ENCODE measurements around the gene MYLK.

Gene MYLK

GRCh38 chr3:123667784-123668183 is 216.3 kb downstream of the MYLK start:
- no peak for DNase-seq (ENCODE audit: low spot score)

DNA sequence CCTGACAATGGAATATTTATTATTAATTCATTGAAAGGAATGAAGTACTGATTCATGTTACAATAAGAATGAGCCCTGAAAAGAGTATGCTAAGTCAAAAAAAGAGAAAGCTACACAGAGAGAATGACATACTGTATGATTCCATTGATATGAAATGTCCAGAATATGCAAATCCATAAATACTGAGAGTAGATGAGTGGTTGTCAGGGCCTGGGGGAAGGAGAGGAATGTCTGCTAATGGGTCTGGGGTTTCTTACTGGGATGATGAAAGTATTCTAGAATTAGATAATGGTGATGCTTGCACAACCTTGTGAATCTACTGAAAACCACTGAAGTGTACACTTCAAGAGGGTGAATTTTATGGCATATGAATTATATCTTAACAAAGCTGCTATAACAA is 219.4 kb downstream of the MYLK start:
- no peak for DNase-seq (ENCODE audit: low spot score)

- no peak for DNase-seq (ENCODE audit: low spot score)
Observed at GRCh38 chr3:123663977-123664376, 220.2 kb downstream of the MYLK start.

GRCh38 chr3:123661973-123662372 is 222.2 kb downstream of the MYLK start:
- DNase-seq (ENCODE audit: low spot score): no peak

DNA sequence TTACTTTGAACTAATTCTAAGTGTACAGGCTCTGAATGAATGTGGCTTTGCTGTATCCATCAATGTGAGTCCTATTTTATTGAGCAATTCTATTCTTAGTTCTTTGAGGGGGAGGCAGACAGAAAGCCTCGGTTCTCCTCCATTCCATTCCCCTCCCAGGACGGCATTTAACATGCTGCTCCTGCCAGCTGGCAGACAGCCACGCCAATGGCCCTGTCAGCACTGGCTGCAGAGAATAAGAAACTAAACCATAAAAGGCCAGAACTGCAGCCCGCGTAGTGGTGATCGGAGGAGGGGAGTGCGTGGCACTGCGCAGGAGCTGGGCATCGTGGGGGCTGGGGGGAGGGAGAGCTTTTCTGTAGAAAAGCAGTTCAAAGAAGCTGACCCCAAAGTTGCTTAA is 223.2 kb downstream of the MYLK start:
- DNase-seq (ENCODE audit: low spot score): no peak

- DNase-seq (ENCODE audit: low spot score): no peak
Observed at GRCh38 chr3:123660141-123660675, 223.9 kb downstream of the MYLK start.

- DNase-seq (ENCODE audit: low spot score): no peak
Observed at GRCh38 chr3:123658852-123659206, 225.3 kb downstream of the MYLK start.

DNA sequence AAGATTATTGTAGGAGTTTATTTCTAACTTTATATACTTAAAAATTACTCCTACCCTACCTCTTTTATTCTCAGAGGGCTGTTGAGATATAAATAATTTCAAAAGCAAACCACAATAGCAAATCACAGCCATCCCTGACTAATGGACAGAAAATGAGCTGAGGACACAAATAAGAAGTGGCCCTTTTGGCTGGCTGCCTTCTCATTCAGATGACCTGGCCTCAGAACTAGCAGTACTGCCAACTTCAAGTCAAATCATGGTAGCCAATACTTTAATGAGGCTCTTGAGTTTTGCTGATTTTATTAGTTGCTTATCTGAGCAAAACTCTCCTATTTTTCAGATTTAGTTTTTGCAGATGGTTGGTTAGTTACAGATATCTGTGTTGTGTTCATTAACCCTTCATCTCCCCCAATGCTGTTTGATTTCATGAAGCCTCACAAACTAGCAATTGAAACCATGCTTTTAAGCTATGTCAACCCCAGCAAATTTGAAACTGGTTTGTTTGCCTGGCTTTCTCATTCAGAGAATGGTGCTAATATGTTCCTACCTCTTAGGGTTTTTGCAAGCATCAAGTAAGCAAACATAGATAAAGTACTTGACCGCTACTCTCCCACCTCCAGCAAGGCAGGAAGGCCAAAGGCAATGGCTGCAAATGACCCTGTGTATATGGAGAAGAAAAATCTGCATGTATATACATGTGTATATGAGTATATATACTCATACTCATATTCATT is 225.8 kb downstream of the MYLK start:
- DNase-seq (ENCODE audit: low spot score): no peak

DNA sequence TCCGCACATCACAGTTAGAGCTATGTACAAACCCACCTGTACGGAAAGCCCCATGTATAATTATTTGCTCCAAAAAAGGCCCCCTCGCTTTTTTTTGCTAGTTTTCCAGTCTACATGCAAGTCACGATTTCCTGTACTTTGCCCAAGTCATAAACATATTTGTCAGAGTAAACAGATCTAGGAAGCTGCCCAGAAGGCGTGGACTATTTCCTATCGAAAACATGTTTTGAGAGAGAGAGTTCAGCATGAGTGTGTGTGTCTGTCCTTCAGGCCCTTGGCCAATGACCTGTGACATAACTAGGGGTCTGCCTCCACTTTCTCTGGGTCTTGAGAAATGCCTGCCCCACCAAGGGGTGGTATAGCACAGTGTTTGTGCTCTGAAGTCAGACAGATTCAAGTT is 226.6 kb downstream of the MYLK start:
- no peak for DNase-seq (ENCODE audit: low spot score)

- DNase-seq (ENCODE audit: low spot score): no peak
Observed at GRCh38 chr3:123657111-123657510, 227.0 kb downstream of the MYLK start.

DNA sequence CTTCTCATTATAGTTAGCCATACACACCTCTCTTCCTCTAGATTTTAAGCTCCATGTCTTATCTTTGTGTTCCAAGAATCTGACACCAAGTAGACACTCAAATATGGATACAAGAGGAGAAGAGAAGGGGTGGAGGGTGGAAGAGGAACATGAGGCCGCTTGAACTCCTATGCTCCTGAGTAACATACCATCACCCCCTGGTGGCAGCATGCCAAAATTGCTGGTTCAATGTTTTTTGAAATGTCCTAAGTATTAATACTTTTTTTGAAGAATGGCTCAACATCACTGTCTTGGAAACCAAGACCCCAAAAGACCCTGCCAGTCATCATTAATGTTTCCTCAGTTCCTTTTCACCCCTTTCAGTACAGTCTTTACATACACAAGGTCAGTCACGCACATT is 227.4 kb downstream of the MYLK start:
- no peak for DNase-seq (ENCODE audit: low spot score)

- DNase-seq (ENCODE audit: low spot score): no peak
Observed at GRCh38 chr3:123656274-123656673, 227.9 kb downstream of the MYLK start.

GRCh38 chr3:123655400-123655799 is 228.7 kb downstream of the MYLK start:
- DNase-seq (ENCODE audit: low spot score): no peak

- peak; percentile 68 for DNase-seq (ENCODE audit: low spot score)
Observed at GRCh38 chr3:123653221-123653682, 230.9 kb downstream of the MYLK start.

GRCh38 chr3:123652342-123652984 is 231.7 kb downstream of the MYLK start:
- peak; percentile 70 for DNase-seq (ENCODE audit: low spot score)

DNA sequence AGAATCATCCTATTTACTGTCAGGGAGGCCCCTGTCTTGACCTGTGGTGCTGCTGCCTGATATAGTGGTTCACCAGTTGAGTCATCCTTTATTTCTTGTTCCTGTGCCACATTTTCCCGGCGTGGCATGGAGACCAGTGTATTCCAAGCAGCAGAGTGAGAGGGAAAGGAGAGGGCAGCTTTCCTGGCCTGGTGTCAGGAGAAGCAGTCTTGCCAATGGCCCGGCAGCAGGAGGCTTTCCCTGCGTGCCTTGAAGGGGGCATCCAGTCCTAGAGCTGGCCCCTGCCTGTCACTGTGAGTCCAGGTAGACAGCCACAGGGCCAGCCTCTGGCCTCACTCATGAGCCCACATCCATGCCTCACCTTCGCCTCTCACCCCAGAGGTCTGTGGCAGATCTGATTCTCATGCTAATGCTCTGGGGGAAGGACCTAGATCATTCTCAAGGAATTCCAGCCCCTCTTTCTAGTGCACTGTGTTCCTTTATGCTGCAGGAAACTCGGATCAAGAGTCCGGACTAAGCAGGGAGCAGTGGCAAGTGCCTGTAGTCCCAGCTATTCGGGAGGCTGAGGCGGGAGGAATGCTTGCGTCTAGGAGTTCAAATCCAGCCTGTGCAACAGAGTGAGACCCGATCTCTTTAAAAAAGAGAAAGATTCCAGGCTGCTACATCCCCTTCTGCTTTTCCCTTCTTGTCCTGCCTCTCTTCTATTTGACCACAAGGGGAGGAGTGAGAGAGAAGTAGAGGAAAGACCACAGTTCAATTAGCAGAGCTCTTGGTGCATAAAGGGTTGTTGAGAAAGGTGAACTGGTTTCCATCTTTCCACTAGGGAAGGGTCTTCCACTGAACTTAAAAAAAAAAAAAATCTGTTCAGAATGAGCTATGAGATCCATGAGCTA is 232.4 kb downstream of the MYLK start:
- DNase-seq (ENCODE audit: low spot score): no peak

DNA sequence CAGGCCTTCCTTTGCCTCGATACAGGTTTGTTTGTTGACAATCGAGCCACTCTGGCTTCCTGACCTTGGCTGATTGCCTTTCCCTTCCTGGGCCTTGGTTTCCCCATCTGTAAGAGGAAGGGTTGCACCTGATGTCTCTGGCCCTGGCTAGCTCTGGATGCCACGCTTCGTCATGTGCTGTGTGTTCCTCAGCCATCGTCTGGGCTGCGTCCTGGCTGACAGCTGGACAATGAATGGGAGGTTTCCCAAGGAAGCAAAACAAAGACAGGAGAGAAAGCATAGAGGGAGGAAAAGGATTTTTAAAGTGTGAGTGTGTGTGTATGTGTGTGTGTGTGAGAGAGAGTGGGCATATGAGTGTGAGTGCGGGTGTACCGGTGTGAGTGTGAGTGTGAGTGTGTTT is 234.0 kb downstream of the MYLK start:
- no peak for DNase-seq (ENCODE audit: low spot score)

DNA sequence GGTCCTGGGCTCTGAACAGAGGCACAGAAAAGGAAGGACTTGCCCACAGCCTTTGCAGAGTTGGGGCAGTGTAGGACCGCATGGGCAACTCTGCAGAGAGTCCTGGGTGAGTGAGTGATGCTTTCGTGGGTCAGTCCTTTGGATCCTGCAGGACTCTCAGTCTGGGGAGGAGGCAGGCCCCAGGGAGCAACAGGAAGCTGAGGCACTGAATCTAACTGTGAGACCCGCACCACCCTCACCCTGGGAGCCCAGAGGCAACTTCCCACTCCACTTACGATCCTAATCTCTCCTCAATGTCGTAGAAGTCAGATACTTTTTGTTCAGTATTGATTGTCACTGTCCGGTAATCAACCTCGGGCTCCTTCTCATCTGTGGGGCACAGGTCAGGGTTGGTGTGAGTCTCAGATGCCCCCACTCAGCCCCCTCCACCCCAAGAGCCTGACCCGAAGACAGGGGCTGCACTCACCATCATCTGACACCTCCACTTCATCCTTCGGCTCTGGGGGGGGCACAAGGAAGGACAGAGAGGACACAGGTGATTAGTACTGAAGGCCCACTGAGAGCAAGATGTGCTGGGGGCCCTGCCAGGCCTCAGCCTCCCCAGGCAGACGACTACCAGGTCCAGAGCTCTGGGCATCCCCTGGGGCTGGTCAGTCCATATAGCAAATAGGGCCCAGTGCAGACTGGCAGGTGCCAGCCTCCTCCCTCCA is 235.3 kb downstream of the MYLK start:
- no peak for DNase-seq (ENCODE audit: low spot score)

DNA sequence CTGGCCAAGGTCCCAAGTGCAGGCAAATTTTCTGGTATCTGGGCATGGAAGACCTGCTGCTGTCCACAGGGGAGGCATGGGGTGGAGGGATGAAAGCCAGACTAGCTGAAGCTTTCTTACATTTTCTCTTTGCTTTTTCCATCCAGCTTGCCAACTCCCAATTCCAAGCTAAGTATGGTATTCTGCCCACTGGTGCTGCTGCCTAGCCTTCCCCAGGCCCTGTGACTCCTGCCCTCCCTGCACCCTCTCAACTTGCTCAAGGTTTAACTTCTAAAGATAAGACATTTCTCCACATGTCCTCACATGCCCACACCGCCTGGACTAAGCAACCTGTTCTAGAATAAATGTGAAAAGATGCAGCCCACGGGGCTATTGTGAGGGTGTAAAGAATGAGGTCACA is 239.8 kb downstream of the MYLK start:
- DNase-seq (ENCODE audit: low spot score): no peak

GRCh38 chr3:123642957-123643330 is 241.2 kb downstream of the MYLK start:
- DNase-seq (ENCODE audit: low spot score): no peak

DNA sequence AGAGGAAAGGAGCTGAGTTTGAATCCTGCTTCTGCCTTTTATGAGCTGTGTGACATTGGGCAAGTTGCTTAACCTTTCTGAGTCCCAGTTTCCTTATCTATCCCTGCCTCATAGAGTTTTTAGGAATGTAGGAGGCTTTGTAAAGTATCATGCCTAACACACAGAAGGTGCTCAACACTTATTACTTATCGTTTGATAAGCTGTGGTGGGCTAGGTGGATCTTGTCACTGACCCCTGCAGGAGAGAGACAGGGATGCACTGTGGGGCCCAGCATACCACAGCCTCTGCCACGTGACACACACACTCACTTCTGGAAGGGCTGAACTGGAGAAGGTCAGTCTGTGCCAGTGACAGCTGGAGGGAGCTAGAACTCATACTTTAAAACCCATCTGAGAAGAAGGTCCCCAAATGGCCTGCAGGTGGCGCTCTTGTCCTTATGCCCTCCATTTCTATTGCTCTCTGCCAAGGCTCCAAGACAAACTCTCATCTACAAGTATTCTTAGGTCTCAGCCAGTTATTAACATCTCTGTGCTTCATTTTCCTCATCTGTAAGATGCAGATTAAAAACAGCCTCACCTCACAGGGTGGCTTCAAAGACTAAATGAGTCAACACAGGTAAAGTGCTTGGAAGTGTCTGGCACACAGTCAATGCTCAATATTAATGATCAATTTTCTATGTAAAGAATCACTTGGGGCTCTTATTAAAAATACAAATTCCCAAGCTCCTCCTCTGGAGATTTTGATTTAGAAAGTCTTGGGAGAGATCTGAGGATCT is 241.8 kb downstream of the MYLK start:
- DNase-seq (ENCODE audit: low spot score): peak; percentile 89
